ENCODE data around the gene FAM149B1. TPM values are rescaled to one million over a fixed set of nuclear protein-coding genes. Genes with fewer than 3 reads are reported as not detected.

FAM149B1 gene
- total and polyA plus RNA-seq, 10 of the 15 experiments (the other 5 are each of a cell fraction or from before 2014, with no cell fraction given), result 6.6 to 20.9 (median 11.2) TPM

GRCh38 chr10:73252445-73253224 is 84.7 kb downstream of the FAM149B1 start, which contains the start of gene MRPS16 (continued):
- TF ChIP-seq ZZZ3 (IDR thresholded peaks at IDR 0.05; ENCODE audit: control insufficient read depth, insufficient read length, low read depth) (no peak), IRF4 (IDR thresholded peaks at IDR 0.05; ENCODE audit: low read depth, low read length) (no peak), HDAC6 (IDR thresholded peaks at IDR 0.05; ENCODE audit: unreplicated experiment) (no peak), MEF2A (IDR thresholded peaks at IDR 0.05; ENCODE audit: insufficient read depth, low read depth, low read length) (0 out of 2 replicates have a peak, but pooled peaks have one; percentile 22), IKZF2 (IDR thresholded peaks at IDR 0.05) (peak in 1 of 2 experiments; percentile 70; a peak in 3 of 4 replicates), NFIC (IDR thresholded peaks at IDR 0.05; ENCODE audit: low read depth, low read length) (no peak), ZSCAN29 (IDR thresholded peaks at IDR 0.05) (no peak), NR2C1 (IDR thresholded peaks at IDR 0.05) (peak; percentile 97), HDAC2 (IDR thresholded peaks at IDR 0.05) (no peak), HCFC1 (IDR thresholded peaks at IDR 0.05; ENCODE audit: low read length) (peak; percentile 77), KLF5 (IDR thresholded peaks at IDR 0.05; ENCODE audit: partially characterized antibody) (peak; percentile 67), E4F1 (IDR thresholded peaks at IDR 0.05; ENCODE audit: borderline replicate concordance, partially characterized antibody) (peak; percentile 98), RELB (IDR thresholded peaks at IDR 0.05; ENCODE audit: low read depth) (peak; percentile 86), CTCF (IDR thresholded peaks at IDR 0.05 in 2 of 3, conservative IDR thresholded peaks at IDR 0.05 in 1 of 3; ENCODE audit: control insufficient read depth in 2 of 3, extremely low read depth in 1 of 3, insufficient read depth in 1 of 3, low read depth in 3 of 3, low read length in 3 of 3) (no peak), RAD51 (IDR thresholded peaks at IDR 0.05) (no peak), STAT1 (conservative IDR thresholded peaks at IDR 0.05) (0 out of 2 replicates have a peak, but pooled peaks have one; percentile 39), RB1 (IDR thresholded peaks at IDR 0.05; ENCODE audit: borderline replicate concordance) (no peak), ATF3 (IDR thresholded peaks at IDR 0.05; ENCODE audit: borderline replicate concordance, extremely low read depth, low read depth, low read length) (peak; percentile 73; the same call in 1 of the 2 replicates), SKIL (IDR thresholded peaks at IDR 0.05; ENCODE audit: low read depth, poor library complexity, severe bottlenecking) (no peak), ZNF622 (IDR thresholded peaks at IDR 0.05) (no peak)
